Measurements from ENCODE around the gene MIDN.

The MIDN gene

DNA sequence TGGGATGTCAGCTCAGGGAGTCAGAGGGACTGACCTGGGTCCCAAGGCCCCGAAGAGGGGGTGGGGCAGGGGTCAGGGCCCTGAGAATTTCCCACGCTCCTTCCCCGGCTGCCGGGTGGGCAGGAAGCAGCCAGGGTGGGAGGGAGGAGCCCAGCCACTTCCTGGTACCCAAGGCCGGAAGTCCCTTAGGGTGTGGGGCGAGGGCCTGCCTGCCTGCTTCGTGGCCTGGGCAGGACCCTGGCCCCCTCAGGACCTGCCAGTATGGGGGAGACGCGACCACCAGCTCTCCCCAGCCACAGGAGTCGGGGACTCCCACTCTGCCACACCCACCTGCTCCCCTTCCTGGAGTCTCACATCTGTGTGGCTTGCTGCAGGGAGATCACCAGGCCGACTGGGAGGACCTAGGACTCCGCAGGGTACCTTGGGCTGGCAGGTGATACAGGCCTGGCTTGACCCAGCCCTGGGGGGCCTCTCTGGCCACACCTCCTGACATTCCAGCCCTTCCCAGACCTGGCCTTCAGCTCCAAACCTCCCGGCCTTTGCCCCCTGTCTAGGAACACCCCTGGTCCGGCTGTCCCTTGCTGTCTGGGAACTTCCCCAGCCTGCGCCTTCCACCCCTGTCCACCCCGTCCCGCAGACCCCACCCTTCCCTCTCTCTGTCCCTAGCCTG, 11.0 kb downstream of the MIDN start:
- TF ChIP-seq, protein P1, sequence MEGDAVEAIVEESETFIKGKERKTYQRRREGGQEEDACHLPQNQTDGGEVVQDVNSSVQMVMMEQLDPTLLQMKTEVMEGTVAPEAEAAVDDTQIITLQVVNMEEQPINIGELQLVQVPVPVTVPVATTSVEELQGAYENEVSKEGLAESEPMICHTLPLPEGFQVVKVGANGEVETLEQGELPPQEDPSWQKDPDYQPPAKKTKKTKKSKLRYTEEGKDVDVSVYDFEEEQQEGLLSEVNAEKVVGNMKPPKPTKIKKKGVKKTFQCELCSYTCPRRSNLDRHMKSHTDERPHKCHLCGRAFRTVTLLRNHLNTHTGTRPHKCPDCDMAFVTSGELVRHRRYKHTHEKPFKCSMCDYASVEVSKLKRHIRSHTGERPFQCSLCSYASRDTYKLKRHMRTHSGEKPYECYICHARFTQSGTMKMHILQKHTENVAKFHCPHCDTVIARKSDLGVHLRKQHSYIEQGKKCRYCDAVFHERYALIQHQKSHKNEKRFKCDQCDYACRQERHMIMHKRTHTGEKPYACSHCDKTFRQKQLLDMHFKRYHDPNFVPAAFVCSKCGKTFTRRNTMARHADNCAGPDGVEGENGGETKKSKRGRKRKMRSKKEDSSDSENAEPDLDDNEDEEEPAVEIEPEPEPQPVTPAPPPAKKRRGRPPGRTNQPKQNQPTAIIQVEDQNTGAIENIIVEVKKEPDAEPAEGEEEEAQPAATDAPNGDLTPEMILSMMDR (IDR thresholded peaks at IDR 0.05; ENCODE audit: control insufficient read depth, extremely low read depth, insufficient read depth): no peak
- no peak overlapping the region for H3K4me3 ChIP-seq (ENCODE audit: low read depth, low read length)
- no peak for DNase-seq (ENCODE audit: low read depth)

DNA sequence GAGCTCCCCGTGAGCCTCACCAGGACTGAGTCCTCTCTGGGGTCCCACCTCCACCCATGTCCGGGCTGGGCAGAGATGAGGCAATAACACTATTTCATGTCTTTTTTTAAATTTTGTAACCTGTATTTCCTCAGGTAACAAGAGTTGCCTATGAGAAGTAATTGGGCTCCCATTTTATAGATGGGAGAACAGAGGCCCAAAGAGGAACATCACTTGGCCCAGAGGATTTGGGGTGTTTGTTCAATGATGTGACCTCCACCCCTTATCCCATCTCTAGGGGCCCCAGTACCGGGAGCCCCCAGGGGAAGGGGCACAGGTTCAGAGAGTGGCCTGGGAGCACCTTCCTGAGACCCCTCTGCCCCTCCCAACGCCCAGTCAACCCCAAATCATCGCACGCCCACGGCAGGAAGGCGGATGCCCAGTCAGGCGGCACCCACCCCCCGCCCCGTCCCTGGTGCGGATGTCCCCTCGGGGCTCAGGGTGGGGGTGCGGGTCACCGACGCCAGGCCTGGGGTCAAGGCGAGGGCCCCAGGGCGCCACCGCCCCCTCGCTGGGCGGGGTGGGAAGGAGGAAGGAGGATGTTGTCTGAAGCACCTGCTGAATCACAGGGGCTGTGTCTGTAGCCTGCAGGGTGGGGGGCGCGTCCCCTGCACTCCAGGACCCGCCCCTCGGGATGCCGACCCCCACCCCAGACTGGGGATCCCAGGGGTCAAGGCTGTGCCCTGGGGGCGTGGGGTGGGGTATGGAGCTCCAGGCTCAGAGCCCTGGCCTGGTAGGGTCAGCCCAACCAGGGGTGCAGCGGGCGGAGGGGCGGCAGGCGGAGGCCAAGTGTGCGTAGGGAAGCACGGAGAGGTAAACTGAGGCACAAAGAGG, 11.7 kb downstream of the MIDN start:
- no peak for DNase-seq (ENCODE audit: low read depth)
- TF ChIP-seq, protein P1 (IDR thresholded peaks at IDR 0.05; ENCODE audit: control insufficient read depth, extremely low read depth, insufficient read depth): no peak
- H3K4me3 ChIP-seq (ENCODE audit: low read depth, low read length): peak overlapping the region; percentile 25

DNA sequence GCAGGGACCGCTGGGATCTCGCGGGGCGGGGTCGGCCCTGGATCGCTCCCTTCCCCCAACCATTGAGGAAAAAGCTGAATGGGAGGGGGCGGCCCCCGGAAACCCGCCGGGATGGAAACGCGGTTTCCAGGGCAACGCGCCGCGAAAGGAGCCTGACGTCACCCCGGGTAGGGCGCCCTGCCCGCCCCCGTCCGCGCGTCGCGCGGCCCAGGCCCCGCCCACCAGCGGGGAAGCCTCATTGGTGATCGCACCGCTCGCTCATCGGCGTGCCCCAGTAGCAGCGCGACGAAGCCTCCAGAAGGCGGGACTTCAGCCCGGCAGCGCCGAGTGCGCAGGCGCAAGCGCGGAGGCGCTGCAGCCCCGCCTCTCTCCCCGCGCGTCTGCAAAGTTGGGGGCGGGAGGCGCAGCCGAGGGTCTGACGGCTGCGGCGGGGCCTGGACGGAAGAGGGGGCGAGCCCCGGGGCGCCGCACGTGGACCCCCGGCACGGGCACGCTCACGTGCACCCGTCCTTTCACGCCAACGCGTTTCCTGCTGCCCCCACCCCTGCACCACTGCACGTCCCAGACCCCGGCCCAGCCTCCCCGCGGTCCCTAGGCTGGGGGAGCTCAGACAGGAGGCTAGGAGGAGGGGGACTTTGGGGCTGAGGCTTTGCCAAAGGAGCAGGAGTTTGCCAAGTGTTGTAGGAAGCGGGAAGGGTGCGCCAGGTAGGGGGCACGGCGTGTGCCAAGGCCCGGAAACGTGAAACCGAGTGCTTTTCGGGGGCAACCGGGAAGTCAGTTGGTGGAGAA, 12.6 kb downstream of the MIDN start:
- peak; percentile 73 for DNase-seq (ENCODE audit: low read depth)
- H3K4me3 ChIP-seq (ENCODE audit: low read depth, low read length): peak overlapping the region; percentile 73
- TF ChIP-seq, protein P1 (IDR thresholded peaks at IDR 0.05; ENCODE audit: control insufficient read depth, extremely low read depth, insufficient read depth): no peak

DNA sequence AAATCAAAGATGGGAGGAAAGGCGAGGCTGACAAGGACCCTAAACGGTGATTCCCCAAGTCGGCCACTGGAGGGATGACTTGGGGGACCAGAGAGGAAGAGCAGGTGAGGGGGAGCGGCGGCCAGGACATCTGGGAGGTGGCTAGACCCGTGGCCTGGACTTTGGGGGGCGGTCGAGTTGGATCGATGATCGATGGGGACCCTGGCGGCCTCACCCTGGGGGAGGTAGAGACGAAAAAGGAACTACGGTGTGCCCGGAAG, 13.1 kb downstream of the MIDN start:
- TF ChIP-seq, protein P1 (IDR thresholded peaks at IDR 0.05; ENCODE audit: control insufficient read depth, extremely low read depth, insufficient read depth): 0 out of 2 replicates have a peak, but pooled peaks have one; percentile 22

DNA sequence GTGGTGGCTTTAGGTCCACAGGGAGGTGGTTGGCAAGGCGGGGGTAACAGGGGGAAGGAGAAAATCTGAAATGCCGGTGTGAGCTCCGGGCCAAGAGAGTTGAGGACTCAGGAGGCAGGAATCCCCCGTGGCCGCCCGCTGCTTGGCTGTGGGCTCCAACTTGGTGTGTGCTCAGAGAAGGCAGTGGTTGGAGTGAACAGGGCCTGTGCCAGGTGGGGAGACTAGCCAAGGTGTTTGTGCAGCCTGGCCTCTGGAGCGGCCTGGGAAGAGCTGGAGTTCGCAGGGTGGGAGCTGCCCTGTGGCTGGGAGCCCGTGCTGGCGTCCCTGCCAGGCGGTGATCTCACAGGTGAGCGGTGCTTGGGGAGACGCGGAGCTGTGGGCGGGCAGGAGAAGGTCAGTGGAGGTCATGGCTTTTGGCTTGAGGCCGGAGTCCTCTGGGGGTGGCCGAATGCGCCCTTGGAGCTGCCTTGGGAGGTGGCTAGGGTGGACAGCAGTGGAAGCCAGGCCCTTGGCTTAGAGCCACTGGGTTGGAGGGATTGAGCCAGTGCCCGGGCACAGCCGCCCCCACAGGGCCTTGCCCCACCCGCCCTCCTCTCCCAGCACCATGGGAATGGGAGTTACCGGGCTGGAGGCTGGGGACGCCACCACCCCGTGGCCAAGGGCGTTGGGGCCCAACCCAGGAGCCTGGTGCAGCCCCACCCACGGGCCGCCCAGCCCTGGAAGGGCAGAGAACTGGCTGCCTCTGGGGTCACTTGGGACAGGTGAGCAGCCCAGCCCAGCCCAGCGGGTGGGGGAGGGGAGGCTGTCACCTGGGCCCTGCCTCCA, 13.6 kb downstream of the MIDN start:
- TF ChIP-seq, protein P1 (IDR thresholded peaks at IDR 0.05; ENCODE audit: control insufficient read depth, extremely low read depth, insufficient read depth): no peak
- H3K4me3 ChIP-seq (ENCODE audit: low read depth, low read length): peak overlapping the region; percentile 73
- peak; percentile 97 for DNase-seq (ENCODE audit: low read depth)

More for the DNA sequence above, 13.1 kb downstream of the MIDN start:
- H3K4me3 ChIP-seq (ENCODE audit: low read depth, low read length): peak overlapping the region; percentile 73
- DNase-seq (ENCODE audit: low read depth): no peak

DNA sequence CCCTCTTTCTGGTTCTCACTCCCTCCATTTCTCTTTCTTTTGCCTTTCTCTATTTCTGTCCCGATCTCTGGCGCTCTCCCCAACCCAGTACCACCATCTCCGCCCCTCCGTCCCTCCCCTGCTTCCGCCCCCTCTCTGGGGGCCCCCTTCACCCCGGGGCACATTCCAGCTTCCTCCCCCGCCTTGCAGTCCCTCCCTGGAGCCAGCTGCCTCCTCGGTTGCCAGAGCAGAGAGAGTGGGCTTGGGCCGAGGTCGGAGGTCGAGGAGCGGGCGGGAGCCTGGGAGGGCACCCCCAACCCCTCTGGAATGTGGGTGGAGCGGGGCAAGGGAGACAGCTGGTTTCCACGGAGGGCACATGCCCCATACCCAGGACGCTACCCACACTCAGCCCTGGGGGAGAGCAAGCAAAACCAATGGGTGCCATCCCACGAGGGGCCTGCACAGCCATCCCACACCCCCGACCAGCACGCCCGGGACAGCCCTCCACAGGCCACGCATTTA, 14.3 kb downstream of the MIDN start:
- TF ChIP-seq, protein P1 (IDR thresholded peaks at IDR 0.05; ENCODE audit: control insufficient read depth, extremely low read depth, insufficient read depth): no peak

More for the DNA sequence above, 14.3 kb downstream of the MIDN start:
- DNase-seq (ENCODE audit: low read depth): no peak
- H3K4me3 ChIP-seq (ENCODE audit: low read depth, low read length): peak overlapping the region; percentile 73

Data from LNCaP clone FGC (cell line).